HEK293T (cell line): ENCODE measurements around the gene VWA3B.
A peak's percentile ranks its signal among the peaks of the same experiment; 100 is the strongest.

Experiments used
- CTCF ChIA-PET: fragments of 350-600 bp; formaldehyde crosslinking; extraction: SDS; loops from one replicate; lab custom pipeline; 2021; ENCODE audit warnings: antibody characterized with exemption, inconsistent platforms; lab: Yijun Ruan, JAX
- POLR2A ChIA-PET: fragments of 350-600 bp; formaldehyde crosslinking; extraction: SDS; loops from one replicate; lab custom pipeline; 2020; ENCODE audit warnings: antibody characterized with exemption, inconsistent platforms; lab: Yijun Ruan, JAX
- DNase-seq: peaks from one replicate; pipeline ENCODE4 v3.0.0; 2012; ENCODE audit warnings: mixed read lengths; ENCODE audit errors: extremely low spot score
- ARNT ChIP-seq: fragments of 450-650 bp; IDR thresholded peaks from 2 replicates; pipeline ENCODE4 v1.6.1; 2017; ENCODE audit warnings: mild to moderate bottlenecking
- BHLHE40 ChIP-seq: fragments of 450-650 bp; IDR thresholded peaks from 2 replicates; pipeline ENCODE4 v1.6.1; 2016; ENCODE audit warnings: mild to moderate bottlenecking, moderate library complexity, borderline replicate concordance
- CTBP1 ChIP-seq: fragments of 450-650 bp; IDR thresholded peaks from 2 replicates; pipeline ENCODE4 v1.6.1; 2016; ENCODE audit warnings: borderline replicate concordance
- ELF4 ChIP-seq: fragments of 450-650 bp; IDR thresholded peaks from 2 replicates; pipeline ENCODE4 v1.6.1; 2017; ENCODE audit warnings: antibody characterized with exemption
- FOXA1 ChIP-seq: fragments of 450-650 bp; IDR thresholded peaks from 2 replicates; pipeline ENCODE4 v1.6.1; 2016; ENCODE audit warnings: mild to moderate bottlenecking
- FOXK2 ChIP-seq: fragments of 450-650 bp; IDR thresholded peaks from 2 replicates; pipeline ENCODE4 v1.6.1; 2016; ENCODE audit warnings: mild to moderate bottlenecking
- FOXM1 ChIP-seq: fragments of 450-650 bp; IDR thresholded peaks from 2 replicates; pipeline ENCODE4 v1.6.1; 2017; ENCODE audit warnings: mild to moderate bottlenecking, borderline replicate concordance
- HDGF ChIP-seq: fragments of 450-650 bp; IDR thresholded peaks from 2 replicates; pipeline ENCODE4 v1.6.1; 2017; ENCODE audit warnings: antibody characterized with exemption, borderline replicate concordance
- L3MBTL2 ChIP-seq: fragments of 450-650 bp; conservative IDR thresholded peaks from 2 replicates; pipeline ENCODE4 v1.6.1; 2016; ENCODE audit warnings: mild to moderate bottlenecking
- LEF1 ChIP-seq: fragments of 450-650 bp; IDR thresholded peaks from 2 replicates; pipeline ENCODE4 v1.6.1; 2017; ENCODE audit warnings: mild to moderate bottlenecking, borderline replicate concordance
- NFRKB ChIP-seq: fragments of 450-650 bp; IDR thresholded peaks from 2 replicates; pipeline ENCODE4 v1.6.1; 2016; ENCODE audit warnings: mild to moderate bottlenecking, moderate library complexity
- PKNOX1 ChIP-seq: fragments of 450-650 bp; IDR thresholded peaks from 2 replicates; pipeline ENCODE4 v1.6.1; 2016
- SP1 ChIP-seq: fragments of 450-650 bp; IDR thresholded peaks from 2 replicates; pipeline ENCODE4 v1.6.1; 2017
- SUZ12 ChIP-seq: fragments of 450-650 bp; IDR thresholded peaks from 2 replicates; pipeline ENCODE4 v1.6.1; 2016; ENCODE audit warnings: mild to moderate bottlenecking
- TARDBP ChIP-seq: fragments of 450-650 bp; IDR thresholded peaks from 2 replicates; pipeline ENCODE4 v1.6.1; 2016
- ZNF384 ChIP-seq: fragments of 450-650 bp; IDR thresholded peaks from 2 replicates; pipeline ENCODE4 v1.6.1; 2016

Gene VWA3B

GRCh38 chr2:98335271-98335670 is 248.3 kb downstream of the VWA3B start:
- TF ChIP-seq HDGF (no peak), BHLHE40 (no peak)
- DNase-seq = no peak
- CTCF ChIA-PET = no interaction called here
- POLR2A ChIA-PET = no interaction called here

GRCh38 chr2:98341241-98341640 is 254.3 kb downstream of the VWA3B start:
- TF ChIP-seq ELF4 (no peak), NFRKB (no peak), HDGF (no peak), SP1 (no peak), TARDBP (no peak), LEF1 (no peak), FOXA1 (no peak), ARNT (no peak)
- ChIA-PET POLR2A (no interaction called here), CTCF (no interaction called here)
- DNase-seq = no peak

GRCh38 chr2:98343285-98343684 is 256.3 kb downstream of the VWA3B start:
- POLR2A ChIA-PET = no interaction called here
- DNase-seq = no peak
- CTCF ChIA-PET = no interaction called here
- TF ChIP-seq FOXK2 (no peak), SP1 (no peak), NFRKB (no peak)

- peak; percentile 51 for DNase-seq
- ChIA-PET CTCF (no interaction called here), POLR2A (no interaction called here)
- TF ChIP-seq SUZ12 (no peak), CTBP1 (no peak), FOXM1 (no peak), PKNOX1 (no peak), ELF4 (no peak), LEF1 (no peak), HDGF (no peak), SP1 (no peak), L3MBTL2 (no peak), FOXK2 (no peak), FOXA1 (no peak), NFRKB (no peak)
Observed at GRCh38 chr2:98346311-98347236, 259.6 kb downstream of the VWA3B start, which contains the start of gene CNGA3. CNGA3 (plus strand) TSS chr2:98346456; CDS start chr2:98369976, 23,520 bp downstream.

- TF ChIP-seq SUZ12 = no peak
- no peak for TF ChIP-seq TARDBP
- no peak for TF ChIP-seq ELF4
- no peak for TF ChIP-seq ZNF384
- TF ChIP-seq CTBP1 = no peak
- no peak for TF ChIP-seq FOXA1
- no peak for TF ChIP-seq HDGF
- no peak for TF ChIP-seq LEF1
- no peak for TF ChIP-seq NFRKB
- no peak for TF ChIP-seq SP1
- no peak for TF ChIP-seq PKNOX1
- no peak for TF ChIP-seq FOXK2
- no peak for TF ChIP-seq ARNT
- no peak for TF ChIP-seq FOXM1
- CTCF ChIA-PET = interaction anchor here (0.6 kb wide), 1 partner anchor 793 kb away, joined by 4 read pairs; no protein-coding TSS in a partner anchor
- POLR2A ChIA-PET = no interaction called here
- DNase-seq = no peak
Observed at GRCh38 chr2:98347298-98348065, 260.5 kb downstream of the VWA3B start.

- no peak for DNase-seq
- ChIA-PET POLR2A (no interaction called here), CTCF (interaction anchor here (0.6 kb wide), 1 partner anchor 792 kb away, joined by 4 read pairs; no protein-coding TSS in a partner anchor)
- TF ChIP-seq LEF1 = no peak
Observed at GRCh38 chr2:98348066-98348561, 261.1 kb downstream of the VWA3B start.

- DNase-seq = no peak
- no peak for TF ChIP-seq TARDBP
- TF ChIP-seq HDGF = no peak
- ChIA-PET POLR2A (no interaction called here), CTCF (no interaction called here)
Observed at GRCh38 chr2:98350411-98350810, 263.4 kb downstream of the VWA3B start.
